SK-N-SH (cell line): ENCODE data around the gene DLGAP3. TPM values are rescaled to one million over a fixed set of nuclear protein-coding genes. Genes with fewer than 3 reads are reported as not detected.

Experiments
- CTCF ChIA-PET: fragments of 300-600, 350-600 bp; formaldehyde crosslinking; extraction: SDS; loops from one replicate; lab custom pipeline; 2021; lab: Yijun Ruan, JAX
- POLR2A ChIA-PET: fragments of 350-600 bp; sonication (Branson Sonifier 250); formaldehyde crosslinking; extraction: SDS; loops from one replicate; lab custom pipeline; 2020; ENCODE audit warnings: antibody characterized with exemption, inconsistent platforms; lab: Yijun Ruan, JAX
- DNase-seq: peaks from one replicate; pipeline ENCODE4 v3.0.0; 2012
- H2AFZ ChIP-seq: fragments of 200-600 bp; sonication (generic); 2 replicates; pipeline ENCODE4 v1.8.1; 2016; ENCODE audit warnings: antibody characterized with exemption, mild to moderate bottlenecking, low read depth
- H3F3A ChIP-seq: fragments of 200-600 bp; sonication (generic); replicated peaks from 2 replicates; pipeline ENCODE3; 2016; ENCODE audit warnings: antibody characterized with exemption, mild to moderate bottlenecking; ENCODE audit not compliant: insufficient read depth
- H3K27ac ChIP-seq, 2 experiments: fragments of 200-500 bp in 1 of 2; fragments of 200-600 bp in 1 of 2; sonication (Bioruptor generic) in 1 of 2; sonication (generic), shearing (Covaris generic) in 1 of 2; 2 replicates each; pipeline versions ENCODE4 v1.5.1 to v1.6.1; 2014 to 2016; ENCODE audit warnings: low read depth in 2 of 2, inconsistent platforms in 1 of 2, low read length in 1 of 2, mild to moderate bottlenecking in 1 of 2, mixed read lengths in 1 of 2
- H3K27me3 ChIP-seq: fragments of 200-600 bp; sonication (generic), shearing (Covaris generic); 2 replicates; pipeline ENCODE4 v1.6.1; 2016; ENCODE audit warnings: mixed run types; ENCODE audit not compliant: insufficient read depth
- H3K36me3 ChIP-seq, 2 experiments: fragments of 200-500 bp in 1 of 2; fragments of 200-600 bp in 1 of 2; sonication (Bioruptor generic) in 1 of 2; sonication (generic) in 1 of 2; replicated peaks in 1 of 2; 2 replicates each; pipeline versions ENCODE3 to v1.5.1; 2014 to 2016; ENCODE audit warnings: low read length in 1 of 2, mild to moderate bottlenecking in 1 of 2; ENCODE audit not compliant: insufficient read depth in 2 of 2, control insufficient read depth in 1 of 2
- H3K4me1 ChIP-seq, 2 experiments: fragments of 200-500 bp in 1 of 2; fragments of 200-600 bp in 1 of 2; sonication (Bioruptor generic) in 1 of 2; sonication (generic), shearing (Covaris generic) in 1 of 2; 2 replicates each; pipeline versions ENCODE4 v1.5.1 to v1.6.1; 2014 to 2016; ENCODE audit warnings: low read depth in 1 of 2, low read length in 1 of 2, mixed run types in 1 of 2; ENCODE audit not compliant: insufficient read depth in 2 of 2, control insufficient read depth in 1 of 2
- H3K4me2 ChIP-seq: fragments of 200-600 bp; sonication (generic), shearing (Covaris generic); 2 replicates; pipeline ENCODE4 v1.6.1; 2017; ENCODE audit warnings: mixed run types
- H3K4me3 ChIP-seq, 2 experiments: fragments of 200-500 bp in 1 of 2; fragments of 200-600 bp in 1 of 2; sonication (Bioruptor generic) in 1 of 2; sonication (generic), shearing (Covaris generic) in 1 of 2; 2 replicates each; pipeline versions ENCODE4 v1.5.1 to v1.8.1; 2014 to 2016; ENCODE audit warnings: low read depth in 2 of 2, inconsistent platforms in 1 of 2, low read length in 1 of 2, mild to moderate bottlenecking in 1 of 2, mixed read lengths in 1 of 2, moderate library complexity in 1 of 2
- H3K79me2 ChIP-seq: fragments of 200-600 bp; sonication (generic); 2 replicates; pipeline ENCODE4 v1.8.1; 2017; ENCODE audit warnings: mild to moderate bottlenecking; ENCODE audit not compliant: insufficient read depth
- H3K9ac ChIP-seq: fragments of 200-600 bp; sonication (generic); 2 replicates; pipeline ENCODE4 v1.6.1; 2017; ENCODE audit warnings: mixed run types
- H3K9me2 ChIP-seq: fragments of 200-600 bp; sonication (generic); 2 replicates; pipeline ENCODE4 v1.6.1; 2017; ENCODE audit warnings: mixed run types
- H3K9me3 ChIP-seq: fragments of 200-600 bp; sonication (generic); 2 replicates; pipeline ENCODE4 v1.6.1; 2017; ENCODE audit warnings: mixed run types, mild to moderate bottlenecking, moderate library complexity
- H4K20me1 ChIP-seq: fragments of 200-600 bp; sonication (generic); 2 replicates; pipeline ENCODE4 v1.6.1; 2017; ENCODE audit warnings: mild to moderate bottlenecking, mixed run types; ENCODE audit not compliant: insufficient read depth
- EZH2phosphoT487 ChIP-seq: fragments of 200-600 bp; sonication (generic); IDR thresholded peaks from 2 replicates; pipeline ENCODE4 v1.6.1; 2017; ENCODE audit warnings: low read depth, mixed run types, mild to moderate bottlenecking, antibody characterized with exemption, moderate library complexity, borderline replicate concordance
- FOXJ3 ChIP-seq: sonication (generic); formaldehyde crosslinking; IDR thresholded peaks from 2 replicates; pipeline ENCODE4 v1.5.1; 2020; ENCODE audit warnings: mild to moderate bottlenecking, missing genetic modification reagents
- FOXM1 ChIP-seq: IDR thresholded peaks from 2 replicates; pipeline ENCODE4 v1.4.0; 2012; ENCODE audit warnings: low read depth, mild to moderate bottlenecking
- JUND ChIP-seq: IDR thresholded peaks from 2 replicates; pipeline ENCODE4 v1.4.0; 2012
- NFIC ChIP-seq: IDR thresholded peaks from 2 replicates; pipeline ENCODE4 v1.4.0; 2012; ENCODE audit warnings: borderline replicate concordance
- NRF1 ChIP-seq: IDR thresholded peaks from 2 replicates; pipeline ENCODE4 v1.6.1; 2012; ENCODE audit warnings: low read depth, mild to moderate bottlenecking, low read length
- RCOR1 ChIP-seq: fragments of 150-350 bp; IDR thresholded peaks from 2 replicates; pipeline ENCODE4 v1.6.1; 2017; ENCODE audit warnings: antibody characterized with exemption, low read length
- SIN3A ChIP-seq: IDR thresholded peaks from 2 replicates; pipeline ENCODE4 v1.6.1; 2012; ENCODE audit warnings: low read depth, mild to moderate bottlenecking, low read length, moderate library complexity, borderline replicate concordance
- SMC3 ChIP-seq: IDR thresholded peaks from 2 replicates; pipeline ENCODE4 v1.6.1; 2012; ENCODE audit warnings: low read depth, low read length, improper control_type of control experiment
- TCF12 ChIP-seq: IDR thresholded peaks from 2 replicates; pipeline ENCODE4 v1.4.0; 2012
- YY1 ChIP-seq: IDR thresholded peaks from 2 replicates; pipeline ENCODE4 v1.4.0; 2012; ENCODE audit warnings: low read depth, mild to moderate bottlenecking
- WGBS: methylation state at CpG from one replicate; pipeline ENCODE4 v1.1.6; 2017; ENCODE audit warnings: low lambda C conversion rate; 5-methylcytosine and 5-hydroxymethylcytosine counted together
- polyA plus RNA-seq, 3 experiments: library from polyadenylated mRNA; depleted of rRNA; stranded (reverse); fragments of >200 nt; gene quantifications; 2 replicates each; pipeline ENCODE4 v1.2.3, GENCODE V29; 2012
- TF ChIP-seq, protein P1 (sequence below): IDR thresholded peaks from 2 replicates; pipeline ENCODE4 v1.4.0; 2012; ENCODE audit warnings: low read depth, borderline replicate concordance
- TF ChIP-seq, protein P2 (sequence below): IDR thresholded peaks from 2 replicates; pipeline ENCODE4; 2012
- TF ChIP-seq, protein P3 (sequence below): IDR thresholded peaks from 2 replicates; pipeline ENCODE4 v1.4.0; 2012; ENCODE audit warnings: low read depth
- TF ChIP-seq, protein P4 (sequence below): fragments of 150-350 bp; IDR thresholded peaks from 2 replicates; pipeline ENCODE4 v1.6.1; 2017; ENCODE audit warnings: antibody characterized with exemption, low read length, low read depth, borderline replicate concordance
- TF ChIP-seq, protein P5 (sequence below): fragments of 150-350 bp; IDR thresholded peaks from 2 replicates; pipeline ENCODE4 v1.6.1; 2016; ENCODE audit warnings: mild to moderate bottlenecking, low read depth, low read length
- TF ChIP-seq, protein P6 (sequence below): fragments of 200-600 bp; sonication (generic); IDR thresholded peaks from 2 replicates; pipeline ENCODE4 v1.6.1; 2017; ENCODE audit warnings: antibody characterized with exemption, mild to moderate bottlenecking, moderate library complexity

The DLGAP3 gene
- polyA plus RNA-seq, 1 of the 3 experiments (the other 2 are of a cell fraction), result 0.15 TPM

DNA sequence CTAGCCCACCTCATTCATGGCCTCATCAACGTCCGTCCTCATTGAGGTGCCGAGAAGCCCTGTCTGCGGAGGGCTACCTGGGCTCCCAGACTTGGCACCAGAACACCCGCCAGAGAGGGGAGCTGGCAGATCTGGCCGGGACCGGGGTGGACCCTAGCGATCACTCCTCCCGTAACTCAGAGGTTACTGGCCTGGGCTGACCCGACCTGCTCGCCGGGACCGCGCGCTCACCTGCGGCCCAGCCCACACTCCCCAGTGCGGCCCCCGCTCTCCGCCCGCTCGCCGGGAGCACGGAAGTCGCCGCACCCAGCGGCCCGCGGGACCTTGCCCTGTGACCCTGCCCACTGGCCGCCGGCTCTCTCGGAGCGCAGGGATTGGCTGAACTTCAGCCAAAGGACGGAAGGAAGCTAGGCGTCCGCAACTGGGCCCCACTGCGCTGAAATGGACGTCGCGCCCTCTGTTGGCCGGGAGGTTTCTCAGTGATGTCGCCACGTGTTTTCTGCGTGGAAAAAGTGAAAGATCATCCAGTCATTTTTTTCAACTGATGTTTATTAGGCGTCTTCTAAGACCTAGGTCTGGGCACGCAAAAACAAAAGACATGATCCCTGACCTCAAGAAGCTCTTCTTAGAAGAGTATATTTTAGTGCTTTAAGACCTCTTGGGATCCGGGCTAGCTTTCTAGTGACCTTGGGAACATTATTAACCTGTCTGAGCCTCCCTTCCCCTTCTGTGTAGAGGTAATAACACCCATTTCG lies 69.8 kb downstream of the DLGAP3 start, which contains the start of gene SMIM12 (continued):
- TF ChIP-seq, protein P1, sequence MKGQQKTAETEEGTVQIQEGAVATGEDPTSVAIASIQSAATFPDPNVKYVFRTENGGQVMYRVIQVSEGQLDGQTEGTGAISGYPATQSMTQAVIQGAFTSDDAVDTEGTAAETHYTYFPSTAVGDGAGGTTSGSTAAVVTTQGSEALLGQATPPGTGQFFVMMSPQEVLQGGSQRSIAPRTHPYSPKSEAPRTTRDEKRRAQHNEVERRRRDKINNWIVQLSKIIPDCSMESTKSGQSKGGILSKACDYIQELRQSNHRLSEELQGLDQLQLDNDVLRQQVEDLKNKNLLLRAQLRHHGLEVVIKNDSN, result peak; percentile 32
- peak; percentile 76; the same call in 1 of the 2 replicates for TF ChIP-seq NFIC
- peak; percentile 41 for TF ChIP-seq SMC3
- no peak for TF ChIP-seq FOXM1
- TF ChIP-seq SIN3A, result peak; percentile 79; the same call in 1 of the 2 replicates
- TF ChIP-seq, protein P2, sequence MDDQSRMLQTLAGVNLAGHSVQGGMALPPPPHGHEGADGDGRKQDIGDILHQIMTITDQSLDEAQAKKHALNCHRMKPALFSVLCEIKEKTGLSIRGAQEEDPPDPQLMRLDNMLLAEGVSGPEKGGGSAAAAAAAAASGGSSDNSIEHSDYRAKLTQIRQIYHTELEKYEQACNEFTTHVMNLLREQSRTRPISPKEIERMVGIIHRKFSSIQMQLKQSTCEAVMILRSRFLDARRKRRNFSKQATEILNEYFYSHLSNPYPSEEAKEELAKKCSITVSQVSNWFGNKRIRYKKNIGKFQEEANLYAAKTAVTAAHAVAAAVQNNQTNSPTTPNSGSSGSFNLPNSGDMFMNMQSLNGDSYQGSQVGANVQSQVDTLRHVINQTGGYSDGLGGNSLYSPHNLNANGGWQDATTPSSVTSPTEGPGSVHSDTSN, result no peak
- TF ChIP-seq, protein P3, sequence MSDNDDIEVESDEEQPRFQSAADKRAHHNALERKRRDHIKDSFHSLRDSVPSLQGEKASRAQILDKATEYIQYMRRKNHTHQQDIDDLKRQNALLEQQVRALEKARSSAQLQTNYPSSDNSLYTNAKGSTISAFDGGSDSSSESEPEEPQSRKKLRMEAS, result peak; percentile 99
- TF ChIP-seq TCF12, result peak; percentile 30; the same call in 1 of the 2 replicates
- TF ChIP-seq, protein P4, sequence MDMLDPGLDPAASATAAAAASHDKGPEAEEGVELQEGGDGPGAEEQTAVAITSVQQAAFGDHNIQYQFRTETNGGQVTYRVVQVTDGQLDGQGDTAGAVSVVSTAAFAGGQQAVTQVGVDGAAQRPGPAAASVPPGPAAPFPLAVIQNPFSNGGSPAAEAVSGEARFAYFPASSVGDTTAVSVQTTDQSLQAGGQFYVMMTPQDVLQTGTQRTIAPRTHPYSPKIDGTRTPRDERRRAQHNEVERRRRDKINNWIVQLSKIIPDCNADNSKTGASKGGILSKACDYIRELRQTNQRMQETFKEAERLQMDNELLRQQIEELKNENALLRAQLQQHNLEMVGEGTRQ, result no peak; the same call in 1 of the 2 replicates
- TF ChIP-seq YY1, result peak; percentile 65
- TF ChIP-seq, protein P5, sequence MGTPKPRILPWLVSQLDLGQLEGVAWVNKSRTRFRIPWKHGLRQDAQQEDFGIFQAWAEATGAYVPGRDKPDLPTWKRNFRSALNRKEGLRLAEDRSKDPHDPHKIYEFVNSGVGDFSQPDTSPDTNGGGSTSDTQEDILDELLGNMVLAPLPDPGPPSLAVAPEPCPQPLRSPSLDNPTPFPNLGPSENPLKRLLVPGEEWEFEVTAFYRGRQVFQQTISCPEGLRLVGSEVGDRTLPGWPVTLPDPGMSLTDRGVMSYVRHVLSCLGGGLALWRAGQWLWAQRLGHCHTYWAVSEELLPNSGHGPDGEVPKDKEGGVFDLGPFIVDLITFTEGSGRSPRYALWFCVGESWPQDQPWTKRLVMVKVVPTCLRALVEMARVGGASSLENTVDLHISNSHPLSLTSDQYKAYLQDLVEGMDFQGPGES, result no peak
- TF ChIP-seq FOXJ3 (CRISPR knock-in tag), result no peak
- TF ChIP-seq JUND, result no peak
- no peak for TF ChIP-seq RCOR1
- TF ChIP-seq, all 33 proteins: peak for 17

DNA sequence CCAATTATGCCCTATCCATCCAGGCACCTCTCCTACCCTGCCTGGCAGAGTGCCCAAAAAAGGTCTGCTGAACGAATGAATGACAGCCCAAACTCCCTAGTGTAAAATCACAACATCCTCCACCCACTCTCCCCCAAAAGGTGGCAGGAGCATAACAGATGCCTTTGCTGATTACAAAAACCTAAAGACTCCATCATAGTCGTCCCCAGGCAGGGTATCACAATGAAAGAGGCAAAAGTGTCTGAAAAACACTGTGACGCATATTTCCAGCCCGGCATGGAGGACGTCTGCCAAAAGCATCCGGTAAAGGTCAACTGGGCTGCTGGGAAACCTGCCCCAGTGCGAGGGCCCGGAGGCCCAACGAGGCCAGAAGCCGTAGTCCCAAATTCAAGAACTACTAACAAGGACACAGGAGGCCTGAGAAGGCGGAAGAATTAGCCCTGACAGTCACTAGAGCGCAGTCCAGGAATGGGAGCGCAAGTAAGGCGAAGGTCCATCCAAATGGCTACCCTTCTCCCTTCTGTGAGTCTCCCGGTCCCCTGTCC lies 70.5 kb downstream of the DLGAP3 start:
- H3K4me3 ChIP-seq, result peak overlapping the region; percentile 88 to 100
- H3K79me2 ChIP-seq, result peaks cover 42% of the 10 kb centered on the region
- no peaks in the 10 kb centered on the region for H3K27me3 ChIP-seq
- peaks cover 18% of the 10 kb centered on the region; the same call in 1 of the 2 replicates for H4K20me1 ChIP-seq
- no peaks in the 10 kb centered on the region for H3K9me3 ChIP-seq
- H2AFZ ChIP-seq, result peak overlapping the region; percentile 67; the same call in 1 of the 2 replicates
- 3% methylated on average over 12 of the region's 15 CpGs for WGBS
- CTCF ChIA-PET, result interaction anchor here (0.5 to 3.9 kb wide), 34 partner anchors 7 to 914 kb away, joined by 3 to 26 read pairs (median 4); partner anchors contain the start of genes DLGAP3, GJB3, TMEM35B and ZMYM1
- no peaks in the 10 kb centered on the region for H3F3A ChIP-seq
- H3K4me2 ChIP-seq, result peak overlapping the region; percentile 85
- H3K4me1 ChIP-seq, result peaks cover 9 to 16% of the 10 kb centered on the region in 2 experiments; a peak in 3 of 4 replicates
- H3K36me3 ChIP-seq, result peaks cover 11 to 18% of the 10 kb centered on the region in 2 experiments
- POLR2A ChIA-PET, result interaction anchor here (0.6 to 1.2 kb wide), 6 partner anchors 12 to 511 kb away, joined by 3 to 7 read pairs (median 4); partner anchors contain the start of gene TMEM35B
- peak overlapping the region; percentile 86 for H3K9ac ChIP-seq
- peak overlapping the region; percentile 50 to 69; a peak in 2 of 4 replicates for H3K27ac ChIP-seq
- DNase-seq, result no peak
- no peaks in the 10 kb centered on the region for H3K9me2 ChIP-seq
- TF ChIP-seq FOXM1 (no peak), FOXJ3 (CRISPR knock-in tag) (no peak), NRF1 (no peak), EZH2phosphoT487 (no peak), SMC3 (no peak)
- TF ChIP-seq, protein P6, sequence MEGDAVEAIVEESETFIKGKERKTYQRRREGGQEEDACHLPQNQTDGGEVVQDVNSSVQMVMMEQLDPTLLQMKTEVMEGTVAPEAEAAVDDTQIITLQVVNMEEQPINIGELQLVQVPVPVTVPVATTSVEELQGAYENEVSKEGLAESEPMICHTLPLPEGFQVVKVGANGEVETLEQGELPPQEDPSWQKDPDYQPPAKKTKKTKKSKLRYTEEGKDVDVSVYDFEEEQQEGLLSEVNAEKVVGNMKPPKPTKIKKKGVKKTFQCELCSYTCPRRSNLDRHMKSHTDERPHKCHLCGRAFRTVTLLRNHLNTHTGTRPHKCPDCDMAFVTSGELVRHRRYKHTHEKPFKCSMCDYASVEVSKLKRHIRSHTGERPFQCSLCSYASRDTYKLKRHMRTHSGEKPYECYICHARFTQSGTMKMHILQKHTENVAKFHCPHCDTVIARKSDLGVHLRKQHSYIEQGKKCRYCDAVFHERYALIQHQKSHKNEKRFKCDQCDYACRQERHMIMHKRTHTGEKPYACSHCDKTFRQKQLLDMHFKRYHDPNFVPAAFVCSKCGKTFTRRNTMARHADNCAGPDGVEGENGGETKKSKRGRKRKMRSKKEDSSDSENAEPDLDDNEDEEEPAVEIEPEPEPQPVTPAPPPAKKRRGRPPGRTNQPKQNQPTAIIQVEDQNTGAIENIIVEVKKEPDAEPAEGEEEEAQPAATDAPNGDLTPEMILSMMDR, result no peak
